ENCODE measurements around the gene PLEKHA7. TPM values are rescaled to one million over a fixed set of nuclear protein-coding genes. Genes with fewer than 3 reads are reported as not detected.

The PLEKHA7 gene
- total RNA-seq, 1 donor from 2014 or later: 25.3 TPM

DNA sequence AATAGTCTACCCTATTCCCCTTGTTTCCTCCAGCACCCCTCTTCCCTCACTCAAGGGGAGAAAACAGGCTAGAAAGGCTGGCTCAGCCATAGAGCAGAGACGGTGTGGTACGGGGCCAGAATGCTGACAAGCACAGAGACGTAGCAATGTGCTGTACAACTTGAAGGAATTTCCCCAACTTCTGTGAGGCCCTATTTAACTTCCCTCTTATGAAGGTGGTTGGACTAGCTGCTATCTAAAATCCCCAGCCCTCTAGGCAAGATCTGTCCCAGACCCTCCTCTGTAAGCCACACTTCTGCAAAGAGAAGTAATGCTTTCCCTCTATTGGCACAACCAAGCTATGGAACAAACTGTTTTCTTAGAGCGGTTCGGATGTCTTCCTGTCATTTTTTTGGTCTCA is 37.8 kb downstream of the PLEKHA7 start:
- H3K4me3 ChIP-seq (ENCODE audit: low read depth, low read length): no peak overlapping the region
- H3K27me3 ChIP-seq (ENCODE audit: control insufficient read depth, insufficient read depth, low read length): no peaks in the 10 kb centered on the region
- no peaks in the 10 kb centered on the region for H3K36me3 ChIP-seq (ENCODE audit: control insufficient read depth, insufficient read depth, low read length)
- no peak for TF ChIP-seq CTCF (IDR thresholded peaks at IDR 0.05; ENCODE audit: insufficient read depth, low read length, poor library complexity, severe bottlenecking)
- no peak for DNase-seq (ENCODE audit: low read depth)

GRCh38 chr11:16975906-16976305 is 38.3 kb downstream of the PLEKHA7 start:
- H3K4me3 ChIP-seq (ENCODE audit: low read depth, low read length): no peak overlapping the region
- H3K27me3 ChIP-seq (ENCODE audit: control insufficient read depth, insufficient read depth, low read length): no peaks in the 10 kb centered on the region
- no peak for DNase-seq (ENCODE audit: low read depth)
- no peaks in the 10 kb centered on the region for H3K36me3 ChIP-seq (ENCODE audit: control insufficient read depth, insufficient read depth, low read length)
- no peak for TF ChIP-seq CTCF (IDR thresholded peaks at IDR 0.05; ENCODE audit: insufficient read depth, low read length, poor library complexity, severe bottlenecking)

- no peak overlapping the region for H3K4me3 ChIP-seq (ENCODE audit: low read depth, low read length)
- no peaks in the 10 kb centered on the region for H3K27me3 ChIP-seq (ENCODE audit: control insufficient read depth, insufficient read depth, low read length)
- no peak for DNase-seq (ENCODE audit: low read depth)
- TF ChIP-seq CTCF (IDR thresholded peaks at IDR 0.05; ENCODE audit: insufficient read depth, low read length, poor library complexity, severe bottlenecking): no peak
- no peaks in the 10 kb centered on the region for H3K36me3 ChIP-seq (ENCODE audit: control insufficient read depth, insufficient read depth, low read length)
Measured at GRCh38 chr11:16973338-16973964, 40.8 kb downstream of the PLEKHA7 start.

DNA sequence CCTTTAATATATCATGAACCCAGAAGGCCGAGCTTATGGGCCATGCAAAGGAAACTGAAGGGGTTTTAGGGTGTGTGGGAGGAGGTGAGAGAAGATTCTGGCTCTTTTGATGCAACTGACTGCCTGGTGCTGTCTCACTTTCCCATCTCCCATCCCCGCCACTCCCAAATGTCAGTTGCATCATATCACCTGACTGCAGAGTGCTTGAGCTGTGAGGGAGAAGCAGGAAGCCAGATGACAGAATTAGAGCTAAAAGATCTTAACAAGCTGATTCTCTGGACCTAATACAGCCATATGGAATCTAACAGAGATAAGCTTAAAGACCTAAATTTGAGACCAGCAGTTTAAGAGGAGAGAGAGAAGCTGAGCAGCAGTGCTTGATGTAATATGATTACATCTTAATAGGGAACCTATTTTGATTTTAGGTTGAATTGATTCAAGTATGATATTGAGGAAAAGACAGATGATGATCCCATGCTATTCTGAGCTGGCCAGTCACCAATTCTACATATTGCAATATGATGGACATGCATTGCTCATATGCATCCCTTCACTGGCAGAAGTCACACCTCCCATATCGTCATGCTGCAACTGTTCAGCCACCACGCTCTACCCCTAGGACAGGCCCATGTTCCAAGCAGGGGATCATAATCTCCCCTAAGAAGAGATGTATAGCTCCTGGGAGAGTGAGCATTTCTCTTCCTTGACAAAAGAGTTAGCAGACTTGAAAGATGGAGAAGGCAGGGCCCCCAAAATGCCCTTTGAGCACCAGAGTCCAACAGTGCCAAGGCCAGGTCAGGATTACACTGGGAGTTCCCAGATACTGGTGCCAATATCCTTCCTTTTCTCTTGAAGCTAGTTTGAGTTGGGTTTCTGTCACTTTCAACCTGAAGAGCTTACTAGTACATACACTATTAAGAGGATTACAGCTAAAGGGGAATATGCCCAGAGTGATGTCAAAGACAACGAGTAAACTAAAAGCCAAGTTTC is 44.9 kb downstream of the PLEKHA7 start:
- no peak for TF ChIP-seq CTCF (IDR thresholded peaks at IDR 0.05; ENCODE audit: insufficient read depth, low read length, poor library complexity, severe bottlenecking)

GRCh38 chr11:16968196-16968595 is 46.0 kb downstream of the PLEKHA7 start:
- no peaks in the 10 kb centered on the region for H3K36me3 ChIP-seq (ENCODE audit: control insufficient read depth, insufficient read depth, low read length)
- H3K27me3 ChIP-seq (ENCODE audit: control insufficient read depth, insufficient read depth, low read length): no peaks in the 10 kb centered on the region
- no peak for DNase-seq (ENCODE audit: low read depth)
- no peak overlapping the region for H3K4me3 ChIP-seq (ENCODE audit: low read depth, low read length)
- TF ChIP-seq CTCF (IDR thresholded peaks at IDR 0.05; ENCODE audit: insufficient read depth, low read length, poor library complexity, severe bottlenecking): no peak

More for the DNA sequence above, 44.9 kb downstream of the PLEKHA7 start:
- Histone ChIP-seq H3K4me3 (ENCODE audit: low read depth, low read length) (no peak overlapping the region), H3K27me3 (ENCODE audit: control insufficient read depth, insufficient read depth, low read length) (no peaks in the 10 kb centered on the region), H3K36me3 (ENCODE audit: control insufficient read depth, insufficient read depth, low read length) (no peaks in the 10 kb centered on the region)
- no peak for DNase-seq (ENCODE audit: low read depth)
